ENCODE results near the gene HS6ST1.

The HS6ST1 gene

DNA sequence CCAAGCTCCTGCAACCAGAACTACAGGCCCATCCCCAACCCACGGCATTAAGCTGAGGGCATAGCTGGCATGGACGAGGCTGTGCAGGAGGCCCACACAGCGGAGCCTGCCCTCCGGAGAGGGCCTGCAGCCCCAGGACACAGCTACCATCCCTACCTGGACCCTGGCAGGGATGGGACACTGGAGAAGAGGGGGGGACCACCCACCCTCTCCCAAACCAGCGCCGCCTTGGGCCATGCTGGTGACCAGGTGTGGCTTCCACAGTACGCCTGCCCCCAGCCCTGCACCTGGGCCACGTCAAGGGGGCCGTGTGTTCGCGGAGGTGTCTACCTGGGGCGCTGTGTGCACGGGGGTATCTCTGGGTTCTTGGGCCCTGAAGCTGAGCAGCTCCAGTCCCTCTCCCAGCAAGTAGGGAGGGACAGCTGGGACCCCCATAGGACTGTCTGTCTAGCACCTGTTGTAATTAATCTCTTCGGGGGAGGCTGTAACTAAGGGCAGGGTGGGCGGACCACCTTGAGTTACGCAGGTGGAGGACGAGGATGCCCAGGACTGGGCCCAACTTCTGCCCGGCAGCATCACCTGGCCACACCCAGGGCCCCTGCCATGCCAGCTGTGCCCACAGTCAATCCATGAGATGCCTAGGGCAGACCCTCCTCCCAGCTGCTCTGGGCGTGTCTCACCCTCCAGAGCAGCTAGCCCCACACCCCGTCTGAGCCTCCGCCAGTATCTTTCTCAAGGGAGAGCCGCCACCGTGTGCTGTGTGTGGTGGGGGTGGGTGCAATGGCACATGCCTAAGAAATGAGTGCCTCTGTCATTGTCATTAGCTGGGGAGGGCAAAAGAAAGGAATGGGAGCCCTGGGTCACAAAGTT lies 18.3 kb downstream of the HS6ST1 start:
- DNase-seq = no peak

GRCh38 chr2:128299628-128300027 lies 19.0 kb downstream of the HS6ST1 start:
- no peak for DNase-seq

- DNase-seq = no peak
Observed at GRCh38 chr2:128298846-128299507, 19.7 kb downstream of the HS6ST1 start.

GRCh38 chr2:128298286-128298685 lies 20.4 kb downstream of the HS6ST1 start:
- DNase-seq = no peak

GRCh38 chr2:128293870-128294455 lies 24.7 kb downstream of the HS6ST1 start:
- DNase-seq = no peak

- no peak for DNase-seq
Observed at GRCh38 chr2:128293426-128293755, 25.3 kb downstream of the HS6ST1 start.

DNA sequence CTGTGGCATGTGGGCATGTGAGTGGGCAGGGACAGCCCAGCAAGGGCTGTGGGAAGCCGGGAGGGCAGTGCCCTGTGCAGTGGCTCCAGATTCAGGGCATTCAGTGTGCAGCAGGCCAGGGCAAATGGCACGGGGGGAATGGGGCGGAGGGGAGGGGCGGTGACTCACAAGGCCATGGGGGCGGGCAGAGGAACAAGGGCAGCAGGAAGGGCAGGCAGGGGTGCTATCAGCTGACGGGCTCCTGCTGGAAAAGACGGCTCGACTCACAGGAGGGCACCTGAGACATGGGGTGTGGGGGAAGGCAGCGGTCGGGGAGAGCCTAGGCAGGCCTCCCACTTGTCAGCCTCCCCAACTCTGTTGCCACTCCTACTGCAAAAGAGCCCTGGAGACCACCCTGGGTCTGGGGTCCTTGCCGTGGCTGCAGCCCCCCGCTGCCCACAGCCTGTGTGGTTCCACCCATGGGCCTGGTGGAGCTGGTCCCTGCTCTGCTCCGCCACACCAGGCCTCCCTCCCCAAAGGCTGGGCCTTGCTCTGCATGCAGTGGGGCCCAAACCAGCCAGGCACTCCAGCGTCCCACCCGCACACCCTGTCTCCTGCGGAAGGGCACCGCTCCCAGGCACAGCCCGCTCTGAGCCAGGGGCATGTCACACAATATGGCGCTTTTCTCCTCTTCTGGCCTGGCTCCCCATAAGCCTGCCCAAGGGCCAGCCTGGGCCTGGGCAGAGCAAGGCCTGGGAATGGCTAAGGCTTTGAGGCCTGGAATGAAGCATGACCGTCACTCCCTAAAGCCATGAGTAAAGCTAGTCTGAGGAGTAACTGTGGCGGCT lies 25.9 kb downstream of the HS6ST1 start:
- DNase-seq = peak in 9 of 58 donors; percentile 27 to 64 (median 47)

- no peak for DNase-seq
Observed at GRCh38 chr2:128291844-128292598, 26.6 kb downstream of the HS6ST1 start.

DNA sequence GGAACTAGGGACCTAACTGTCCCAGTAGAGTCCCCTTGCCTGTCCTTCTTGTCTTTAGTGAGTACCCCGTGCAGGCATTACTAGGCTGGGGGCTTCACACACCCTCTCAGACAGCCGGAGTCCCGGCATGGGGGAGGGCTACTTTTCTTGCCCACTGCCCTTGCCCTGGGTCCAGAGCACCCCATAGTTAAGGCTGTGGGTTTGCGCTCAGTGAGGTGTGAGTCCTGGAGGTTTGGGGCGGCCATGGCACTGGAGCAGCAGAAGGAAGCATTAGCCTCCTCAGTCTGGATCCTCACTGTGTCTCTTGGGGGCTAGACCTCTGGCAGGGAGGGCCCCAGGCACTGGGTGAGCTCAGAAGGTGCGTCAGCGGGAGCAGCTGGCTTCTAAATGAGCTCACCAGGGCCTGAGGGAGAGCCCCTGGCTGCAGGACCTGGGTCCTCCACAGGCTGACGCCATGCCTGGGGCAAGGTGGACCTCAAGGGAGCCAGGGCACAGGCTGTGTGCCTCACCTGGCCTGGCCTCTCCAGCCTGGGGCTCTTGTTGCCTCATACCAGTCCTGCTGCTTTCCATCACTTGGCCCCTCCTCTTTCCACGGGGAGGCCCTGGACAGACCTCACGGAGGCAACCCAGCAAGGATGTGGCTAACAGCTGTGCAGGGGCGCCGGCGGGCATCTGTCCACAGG lies 27.4 kb downstream of the HS6ST1 start:
- DNase-seq = no peak

- DNase-seq = no peak
Observed at GRCh38 chr2:128290356-128290755, 28.3 kb downstream of the HS6ST1 start.

DNA sequence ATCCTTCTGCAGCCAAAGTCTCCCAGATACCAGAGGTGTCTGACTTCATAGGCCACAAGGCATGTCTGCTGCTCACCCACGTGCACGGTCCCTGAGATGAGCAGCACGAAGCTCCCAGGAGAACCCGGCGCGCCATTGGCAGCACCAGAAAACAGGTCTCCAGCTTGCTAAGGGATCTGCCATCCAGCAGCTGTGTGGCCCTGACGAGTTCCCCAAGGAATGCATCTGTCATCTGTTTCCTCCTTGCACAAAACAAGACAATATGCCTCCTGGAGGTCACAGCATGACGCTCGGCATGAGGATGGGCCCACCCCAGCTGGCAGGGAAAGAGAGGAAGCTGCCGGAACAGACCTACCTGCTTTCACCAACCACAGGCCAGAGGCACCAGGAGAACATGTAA lies 29.2 kb downstream of the HS6ST1 start:
- no peak for DNase-seq

DNA sequence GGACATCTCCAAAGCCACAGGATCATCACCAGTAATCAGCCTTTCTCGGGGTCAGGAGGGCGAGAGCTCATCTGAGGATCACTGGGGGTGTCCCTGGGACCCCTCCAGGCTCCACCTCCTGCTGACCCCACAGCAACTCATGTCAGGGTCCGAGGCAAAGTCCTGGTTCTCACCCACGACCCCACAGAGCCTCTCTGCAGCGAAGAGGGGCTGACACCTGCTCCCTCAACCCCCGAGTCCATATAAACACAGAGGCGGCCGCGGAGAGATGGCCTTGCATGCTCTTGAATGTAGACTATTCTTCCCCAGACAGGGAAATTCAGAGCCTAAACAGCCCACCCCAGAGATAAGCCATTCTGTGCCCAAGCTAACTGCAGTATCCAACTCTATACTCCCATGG lies 29.9 kb downstream of the HS6ST1 start:
- no peak for DNase-seq

GRCh38 chr2:128287780-128288735 lies 30.6 kb downstream of the HS6ST1 start:
- DNase-seq = no peak

GRCh38 chr2:128286905-128287779 lies 31.5 kb downstream of the HS6ST1 start:
- DNase-seq = no peak

DNA sequence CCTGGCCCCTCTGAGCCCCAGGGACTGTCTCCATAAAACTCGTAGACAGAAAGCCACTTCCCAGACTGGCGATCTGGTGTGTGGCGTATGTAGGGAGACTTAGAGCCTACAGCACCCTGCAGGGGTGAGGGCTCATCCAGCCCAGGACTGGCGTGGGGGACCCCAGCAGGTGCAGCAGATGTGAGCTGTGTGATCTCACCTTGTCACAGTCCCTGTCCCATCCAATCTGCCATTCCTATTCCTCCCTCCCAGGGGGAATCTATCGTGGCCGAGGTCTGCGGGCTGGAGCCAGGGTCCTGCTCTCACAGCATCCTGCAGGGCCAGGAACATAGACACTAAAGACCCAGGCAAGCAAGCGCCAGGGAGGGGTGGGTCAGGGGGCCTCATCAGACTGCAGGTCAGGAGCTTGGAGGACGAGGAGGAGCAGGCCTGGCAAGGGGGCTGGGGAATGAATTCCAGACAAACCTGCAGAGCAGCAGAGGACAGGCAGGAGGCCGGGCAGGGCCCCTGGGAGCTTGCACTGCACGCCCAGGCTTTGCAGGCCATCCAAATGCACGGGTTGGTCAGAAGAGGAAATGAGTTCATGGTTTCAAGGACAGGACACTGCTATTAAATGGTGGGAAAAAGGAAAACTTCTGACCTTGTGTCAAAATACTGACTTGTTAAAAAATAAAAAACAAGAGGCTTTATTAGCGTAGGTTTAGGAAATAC lies 32.5 kb downstream of the HS6ST1 start:
- DNase-seq = no peak

GRCh38 chr2:128285329-128285931 lies 33.2 kb downstream of the HS6ST1 start:
- no peak for DNase-seq

DNA sequence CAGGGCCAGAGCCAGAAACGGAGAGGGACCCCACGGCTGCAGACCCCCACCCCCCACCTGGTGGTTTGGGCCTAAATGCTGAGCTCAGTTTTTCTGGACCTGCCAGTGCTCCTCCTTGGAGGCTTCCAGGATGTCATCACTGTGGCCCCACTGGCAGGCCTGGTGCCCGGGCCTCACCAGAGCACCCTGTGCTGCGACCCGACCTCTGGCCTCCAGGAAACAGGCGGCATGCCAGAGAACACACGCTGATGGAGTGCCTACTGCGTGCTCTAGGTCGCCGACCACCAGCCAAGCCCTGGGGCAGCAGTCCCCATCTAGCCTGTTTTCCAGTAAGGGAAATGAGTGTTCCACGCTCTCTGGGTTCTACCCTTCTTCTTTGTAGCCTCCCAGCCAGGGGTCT lies 33.8 kb downstream of the HS6ST1 start:
- no peak for DNase-seq
